ENCODE results near the gene NDUFS7. TPM values are rescaled to one million over a fixed set of nuclear protein-coding genes. Genes with fewer than 3 reads are reported as not detected.

The NDUFS7 gene
- total and polyA plus RNA-seq, 10 of the 15 experiments (the other 5 are each of a cell fraction or from before 2014, with no cell fraction given): 5.1 to 282 (median 92.9) TPM

GRCh38 chr19:1417681-1418495 lies 34.2 kb downstream of the NDUFS7 start:
- Histone ChIP-seq H3K9me3 (replicated peaks; ENCODE audit: control insufficient read depth, insufficient read depth, low read length) (no peaks in the 10 kb centered on the region), H3K4me1 (ENCODE audit: control insufficient read depth, insufficient read depth, low read length) (peaks cover 19% of the 10 kb centered on the region), H3K9ac (ENCODE audit: control insufficient read depth, insufficient read depth, low read length) (no peak overlapping the region), H3K27ac (ENCODE audit: control insufficient read depth, insufficient read depth) (no peak overlapping the region), H3K27me3 (replicated peaks in 1 of 2; ENCODE audit: control insufficient read depth in 2 of 2, insufficient read depth in 2 of 2, low read length in 1 of 2) (no peaks in the 10 kb centered on the region), H2AFZ (ENCODE audit: control insufficient read depth, low read depth, low read length) (no peak overlapping the region), H3K4me2 (ENCODE audit: control insufficient read depth, insufficient read depth) (no peak overlapping the region), H3K4me3 (no peak overlapping the region), H4K20me1 (ENCODE audit: control insufficient read depth, insufficient read depth) (peaks cover 11% of the 10 kb centered on the region), H3K79me2 (ENCODE audit: control insufficient read depth, insufficient read depth, low read length) (peaks cover 51% of the 10 kb centered on the region), H3K36me3 (ENCODE audit: control insufficient read depth in 2 of 2, insufficient read depth in 2 of 2, low read length in 1 of 2) (peaks cover 28 to 42% of the 10 kb centered on the region in 2 experiments; a peak in 3 of 4 replicates)
- TF ChIP-seq SREBF1 (IDR thresholded peaks at IDR 0.05; ENCODE audit: low read length): no peak
- TF ChIP-seq POLR2A (IDR thresholded peaks at IDR 0.05; ENCODE audit: low read depth, low read length): peak; percentile 44; the same call in 1 of the 2 replicates
- in situ Hi-C loops (cut with MboI) (no loop called here), intact Hi-C loops (cut with micrococcal nuclease; ENCODE audit: unreplicated experiment) (no loop called here)
- no TSS peak for BruUV-seq (replicated peaks)
- ChIA-PET RAD21 (ENCODE audit: unreplicated experiment) (no interaction called here), POLR2A (no interaction called here), SMC1A (ENCODE audit: uncharacterized antibody, unreplicated experiment) (no interaction called here), CTCF (no interaction called here)
- ATAC-seq: no peak
- FAIRE-seq: no peak
- no peak for DNase-seq (ENCODE audit: low read depth, low spot score)
- 92% methylated on average over 30 of the region's 30 CpGs for WGBS (ENCODE audit: insufficient coverage, insufficient replicate concordance, low lambda C conversion rate, missing lambda C conversion rate)

- no peak overlapping the region for H3K4me3 ChIP-seq
- H3K9me3 ChIP-seq (replicated peaks; ENCODE audit: control insufficient read depth, insufficient read depth, low read length): no peaks in the 10 kb centered on the region
- intact Hi-C loops (cut with micrococcal nuclease; ENCODE audit: unreplicated experiment) (no loop called here), in situ Hi-C loops (cut with MboI) (no loop called here)
- ATAC-seq (no peak), FAIRE-seq (no peak), DNase-seq (ENCODE audit: low read depth, low spot score) (no peak)
- H4K20me1 ChIP-seq (ENCODE audit: control insufficient read depth, insufficient read depth): peaks cover 9% of the 10 kb centered on the region
- RAD21 ChIA-PET (ENCODE audit: unreplicated experiment): no interaction called here
- no TSS peak for BruUV-seq (replicated peaks)
- no peak overlapping the region for H2AFZ ChIP-seq (ENCODE audit: control insufficient read depth, low read depth, low read length)
- no peaks in the 10 kb centered on the region for H3K27me3 ChIP-seq (replicated peaks in 1 of 2; ENCODE audit: control insufficient read depth in 2 of 2, insufficient read depth in 2 of 2, low read length in 1 of 2)
- H3K27ac ChIP-seq (ENCODE audit: control insufficient read depth, insufficient read depth): no peak overlapping the region
- H3K4me2 ChIP-seq (ENCODE audit: control insufficient read depth, insufficient read depth): no peak overlapping the region
- peaks cover 46% of the 10 kb centered on the region for H3K79me2 ChIP-seq (ENCODE audit: control insufficient read depth, insufficient read depth, low read length)
- POLR2A ChIA-PET: no interaction called here
- peaks cover 13% of the 10 kb centered on the region for H3K4me1 ChIP-seq (ENCODE audit: control insufficient read depth, insufficient read depth, low read length)
- SMC1A ChIA-PET (ENCODE audit: uncharacterized antibody, unreplicated experiment): no interaction called here
- H3K9ac ChIP-seq (ENCODE audit: control insufficient read depth, insufficient read depth, low read length): no peak overlapping the region
- CTCF ChIA-PET: no interaction called here
- 92% methylated on average over 13 of the region's 13 CpGs for WGBS (ENCODE audit: insufficient coverage, insufficient replicate concordance, low lambda C conversion rate, missing lambda C conversion rate)
- peaks cover 23 to 44% of the 10 kb centered on the region in 2 experiments; a peak in 3 of 4 replicates for H3K36me3 ChIP-seq (ENCODE audit: control insufficient read depth in 2 of 2, insufficient read depth in 2 of 2, low read length in 1 of 2)
- TF ChIP-seq TCF7 (IDR thresholded peaks at IDR 0.05; ENCODE audit: borderline replicate concordance) (no peak), POLR2A (IDR thresholded peaks at IDR 0.05; ENCODE audit: low read depth, low read length) (no peak), SMC3 (IDR thresholded peaks at IDR 0.05; ENCODE audit: borderline replicate concordance, low read length) (no peak), RBBP5 (conservative IDR thresholded peaks at IDR 0.05) (no peak), MXI1 (IDR thresholded peaks at IDR 0.05; ENCODE audit: low read depth, low read length) (no peak), TCF12 (IDR thresholded peaks at IDR 0.05; ENCODE audit: low read depth, low read length) (no peak), SP1 (IDR thresholded peaks at IDR 0.05; ENCODE audit: low read depth, low read length) (no peak), ZBTB33 (IDR thresholded peaks at IDR 0.05) (no peak), NR2C2 (IDR thresholded peaks at IDR 0.05; ENCODE audit: borderline replicate concordance, control insufficient read depth, insufficient read length, low read depth) (no peak), ZBTB11 (CRISPR knock-in tag; IDR thresholded peaks at IDR 0.05) (no peak), POU2F2 (IDR thresholded peaks at IDR 0.05; ENCODE audit: borderline replicate concordance, low read depth, low read length) (no peak), CBX5 (IDR thresholded peaks at IDR 0.05; ENCODE audit: low read depth) (no peak), CREB1 (IDR thresholded peaks at IDR 0.05; ENCODE audit: low read depth) (no peak)
These were observed 34.7 kb downstream of the NDUFS7 start for GRCh38 chr19:1418496-1418775.

Data from GM12878 (cell line).